ENCODE data around the gene LUZP2. TPM values are rescaled to one million over a fixed set of nuclear protein-coding genes. Genes with fewer than 3 reads are reported as not detected.

The LUZP2 gene
- total and polyA plus RNA-seq, 2 of the 8 experiments (the other 6 are each of a cell fraction or from before 2014, with no cell fraction given): 0.79 to 1.5 TPM

DNA sequence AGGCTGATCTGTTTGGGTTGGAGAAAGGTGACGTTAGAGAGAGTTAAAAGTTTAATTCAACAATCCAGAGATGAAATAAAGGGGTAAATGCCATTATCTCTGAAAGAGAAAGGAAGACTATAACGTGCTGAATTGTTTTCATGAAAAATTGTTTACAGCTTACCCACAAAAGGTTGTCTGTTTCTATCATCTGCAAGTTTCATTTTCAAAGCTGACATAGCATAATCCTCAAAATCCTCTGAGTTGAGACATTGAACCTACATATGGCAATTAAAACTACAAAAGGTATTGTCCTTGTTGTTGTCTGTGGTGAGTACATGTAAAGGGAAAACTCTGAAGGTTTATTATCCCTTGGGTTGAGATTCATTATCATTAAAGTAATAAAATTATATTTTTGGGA lies 569.9 kb downstream of the LUZP2 start:
- Histone ChIP-seq H3K18ac (ENCODE audit: extremely low read depth, low read length) (no peak overlapping the region), H3K14ac (ENCODE audit: insufficient read length) (no peak overlapping the region), H3K36me3 (ENCODE audit: control insufficient read depth in 2 of 4, insufficient read depth in 4 of 4, low read length in 3 of 4) (no peaks in the 10 kb centered on the region), H3K27me3 (replicated peaks in 1 of 4; ENCODE audit: control insufficient read depth in 3 of 4, extremely low read depth in 1 of 4, insufficient read depth in 3 of 4, low read length in 3 of 4) (peaks cover 0 to 1% (median 0%) of the 10 kb centered on the region in 4 experiments; a peak in 1 of 7 replicates), H4K20me1 (replicated peaks in 1 of 2; ENCODE audit: control insufficient read depth in 1 of 2, insufficient read depth in 2 of 2, low read length in 2 of 2) (no peaks in the 10 kb centered on the region), H2BK20ac (ENCODE audit: low read length) (no peak overlapping the region), H3K23ac (ENCODE audit: insufficient read length) (no peak overlapping the region), H4K91ac (replicated peaks; ENCODE audit: insufficient read length, low read length) (no peak overlapping the region), H3K23me2 (ENCODE audit: low read depth, low read length) (no peaks in the 10 kb centered on the region; the same call in 1 of the 2 replicates), H3K79me2 (ENCODE audit: control insufficient read depth in 1 of 2, insufficient read depth in 2 of 2, low read length in 2 of 2) (no peaks in the 10 kb centered on the region), H3K9ac (replicated peaks in 1 of 4; ENCODE audit: extremely low read depth in 1 of 4, low read depth in 3 of 4, low read length in 3 of 4) (no peak overlapping the region), H2BK15ac (ENCODE audit: low read length) (no peak overlapping the region), H3K56ac (replicated peaks; ENCODE audit: insufficient read length, low read depth, low read length) (no peak overlapping the region), H4K8ac (ENCODE audit: extremely low read depth, insufficient read depth, low read length) (no peak overlapping the region), H3K4me3 (ENCODE audit: extremely low read depth in 1 of 4, insufficient read depth in 2 of 4, low read depth in 3 of 4, low read length in 4 of 4) (no peak overlapping the region), H2BK5ac (ENCODE audit: low read depth, low read length) (no peak overlapping the region), H3K79me1 (ENCODE audit: low read depth, low read length) (no peaks in the 10 kb centered on the region), H2AFZ (ENCODE audit: low read length) (no peak overlapping the region), H4K5ac (ENCODE audit: insufficient read length, low read depth, low read length) (no peak overlapping the region), H3K4me2 (ENCODE audit: insufficient read depth in 1 of 2, low read depth in 2 of 2, low read length in 2 of 2) (no peak overlapping the region), H3K27ac (ENCODE audit: low read depth, low read length) (no peak overlapping the region), H3K4me1 (replicated peaks in 1 of 4; ENCODE audit: control insufficient read depth in 3 of 4, insufficient read depth in 4 of 4, low read length in 3 of 4) (no peaks in the 10 kb centered on the region), H2BK120ac (replicated peaks; ENCODE audit: low read depth, low read length) (no peak overlapping the region), H3K4ac (replicated peaks; ENCODE audit: insufficient read length, low read depth, low read length) (no peak overlapping the region), H2BK12ac (ENCODE audit: low read depth, low read length) (no peak overlapping the region), H3K9me3 (ENCODE audit: insufficient read depth in 2 of 2, low read depth in 1 of 2, low read length in 1 of 2) (no peaks in the 10 kb centered on the region), H2AK5ac (ENCODE audit: low read depth, low read length) (no peak overlapping the region)
- FAIRE-seq (no peak), DNase-seq (ENCODE audit: low read depth in 1 of 2, low spot score in 2 of 2) (no peak)
- ChIA-PET POLR2A (ENCODE audit: partially characterized antibody) (no interaction called here), CTCF (ENCODE audit: partially characterized antibody) (no interaction called here)
- WGBS, 2 experiments (ENCODE audit: extremely low coverage in 1 of 2, insufficient coverage in 1 of 2, insufficient read length in 1 of 2, insufficient replicate concordance in 2 of 2, low coverage in 1 of 2, low lambda C conversion rate in 2 of 2, missing lambda C conversion rate in 1 of 2): 83% methylated on average over 2 of the region's 2 CpGs; no CpG with 5 or more reads in 1 of the 2 experiments
- TF ChIP-seq, protein P1, sequence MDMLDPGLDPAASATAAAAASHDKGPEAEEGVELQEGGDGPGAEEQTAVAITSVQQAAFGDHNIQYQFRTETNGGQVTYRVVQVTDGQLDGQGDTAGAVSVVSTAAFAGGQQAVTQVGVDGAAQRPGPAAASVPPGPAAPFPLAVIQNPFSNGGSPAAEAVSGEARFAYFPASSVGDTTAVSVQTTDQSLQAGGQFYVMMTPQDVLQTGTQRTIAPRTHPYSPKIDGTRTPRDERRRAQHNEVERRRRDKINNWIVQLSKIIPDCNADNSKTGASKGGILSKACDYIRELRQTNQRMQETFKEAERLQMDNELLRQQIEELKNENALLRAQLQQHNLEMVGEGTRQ (IDR thresholded peaks at IDR 0.05; ENCODE audit: low read length): no peak
- TF ChIP-seq RAD21 (IDR thresholded peaks at IDR 0.05 in 1 of 2, conservative IDR thresholded peaks at IDR 0.05 in 1 of 2; ENCODE audit: low read depth in 2 of 2, low read length in 2 of 2) (no peak), SP1 (IDR thresholded peaks at IDR 0.05; ENCODE audit: low read depth, low read length) (no peak)

Data from H1 (cell line).